ENCODE measurements around the gene WDR1. TPM values are rescaled to one million over a fixed set of nuclear protein-coding genes. Genes with fewer than 3 reads are reported as not detected.

Gene WDR1
- total RNA-seq, 1 experiment from 2014 or later, result 223 TPM

DNA sequence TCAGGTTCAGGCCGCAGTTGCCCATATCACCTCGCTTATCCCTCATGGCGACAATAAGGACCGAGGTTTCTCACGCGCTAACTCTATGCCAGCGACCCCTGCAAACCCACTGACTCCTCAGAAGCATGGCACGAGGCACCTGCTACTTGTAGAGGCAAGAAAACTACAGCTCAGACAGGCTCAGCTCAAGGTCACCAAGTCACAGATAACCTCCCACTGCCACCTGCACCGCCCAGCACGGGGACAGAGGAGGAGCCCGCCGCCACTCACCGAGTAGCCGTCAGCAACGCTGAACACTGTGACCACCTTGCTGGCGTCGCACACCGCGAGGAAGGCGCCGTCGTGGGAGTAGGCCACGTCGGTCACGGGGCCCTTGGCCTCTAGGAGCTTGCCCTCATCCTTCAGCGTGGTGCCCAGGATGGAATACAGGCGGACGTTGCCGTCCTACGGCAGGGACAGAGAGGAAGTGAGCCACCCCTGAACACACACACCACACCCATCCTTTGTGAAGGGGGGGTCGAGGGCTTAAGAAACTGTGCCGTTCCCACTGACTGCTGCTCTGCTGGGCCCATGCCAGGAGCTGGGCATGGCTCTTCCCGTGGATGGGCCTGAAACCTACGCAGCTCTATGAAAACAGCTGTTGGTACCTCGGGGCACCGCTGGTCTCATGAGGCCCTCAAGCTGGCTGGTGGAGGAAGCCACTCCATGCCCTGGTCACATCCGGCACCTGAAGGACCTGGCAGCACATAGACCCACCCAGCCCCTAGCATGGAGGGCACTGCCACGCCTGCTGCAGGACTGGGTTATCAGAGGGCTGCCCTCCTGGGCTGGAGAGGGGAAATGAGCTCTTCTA is 38.9 kb downstream of the WDR1 start:
- no peaks in the 10 kb centered on the region for H4K20me1 ChIP-seq (ENCODE audit: insufficient read depth)
- no peak for DNase-seq (ENCODE audit: low read depth, low spot score)
- intact Hi-C loops (cut with micrococcal nuclease), result no loop called here

DNA sequence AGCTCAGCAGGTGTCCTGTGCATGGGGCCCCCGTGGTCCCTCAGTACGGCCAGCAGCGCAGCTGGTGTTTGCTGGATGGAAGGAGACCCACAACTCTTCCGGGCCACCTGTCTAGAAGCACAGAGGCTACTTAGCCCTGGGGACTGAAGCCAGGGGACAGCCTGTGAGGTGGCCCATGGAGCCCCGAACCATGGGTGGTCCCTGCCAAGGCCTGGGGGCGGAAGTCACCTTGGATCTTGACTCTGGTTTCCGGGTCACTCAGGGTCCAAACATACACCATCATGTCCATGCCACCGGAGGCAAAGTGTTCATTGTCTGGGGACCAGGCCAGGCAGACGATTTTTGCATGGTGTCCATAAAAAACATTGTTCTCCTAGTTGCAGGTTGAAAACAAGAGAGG is 39.5 kb downstream of the WDR1 start:
- Histone ChIP-seq H2AFZ (ENCODE audit: low read depth, low read length, poor library complexity, severe bottlenecking) (no peak overlapping the region), H3K9me3 (ENCODE audit: control insufficient read depth in 1 of 2, insufficient read depth in 1 of 2, low read depth in 1 of 2, low read length in 2 of 2) (no peaks in the 10 kb centered on the region), H3K9me2 (ENCODE audit: insufficient read depth) (no peaks in the 10 kb centered on the region), H3K79me2 (ENCODE audit: insufficient read depth, low read length) (no peaks in the 10 kb centered on the region), H4K20me1 (ENCODE audit: insufficient read depth) (no peaks in the 10 kb centered on the region), H3K27me3 (ENCODE audit: insufficient read depth, low read length) (no peaks in the 10 kb centered on the region), H3K27ac (ENCODE audit: low read depth, low read length) (no peak overlapping the region), H3K4me2 (ENCODE audit: low read length) (no peak overlapping the region), H3K36me3 (ENCODE audit: control insufficient read depth in 1 of 2, insufficient read depth in 2 of 2, low read length in 2 of 2) (peaks cover 51 to 63% of the 10 kb centered on the region in 2 experiments; a peak in 3 of 4 replicates), H3K9ac (ENCODE audit: low read length) (no peak overlapping the region), H3K4me3 (replicated peaks in 1 of 2; ENCODE audit: low read depth in 1 of 2, low read length in 2 of 2) (no peak overlapping the region), H3K4me1 (ENCODE audit: control insufficient read depth in 1 of 2, insufficient read depth in 2 of 2, low read length in 2 of 2) (no peaks in the 10 kb centered on the region)
- ChIA-PET CTCF (no interaction called here), POLR2A (no interaction called here), RAD21 (ENCODE audit: low non-redundant PET in 1 of 2, low total read pairs in 2 of 2, uncharacterized antibody in 2 of 2, unreplicated experiment in 2 of 2) (no interaction called here)
- no peak for ATAC-seq
- intact Hi-C loops (cut with micrococcal nuclease), result no loop called here
- BruUV-seq (replicated peaks), result no TSS peak
- no peak for DNase-seq (ENCODE audit: low read depth, low spot score)
- TF ChIP-seq MAX (IDR thresholded peaks at IDR 0.05), result no peak
- no peak for TF ChIP-seq YY1 (IDR thresholded peaks at IDR 0.05; ENCODE audit: extremely low read depth, insufficient replicate concordance, low read depth, low read length)
- TF ChIP-seq EZH2 (IDR thresholded peaks at IDR 0.05), result no peak
- no peak for TF ChIP-seq ZNF274 (IDR thresholded peaks at IDR 0.05; ENCODE audit: low read depth, low read length)
- no peak for TF ChIP-seq SIN3A (IDR thresholded peaks at IDR 0.05; ENCODE audit: low read depth)
- TF ChIP-seq SP1 (IDR thresholded peaks at IDR 0.05; ENCODE audit: low read depth), result no peak
- TF ChIP-seq SRF (IDR thresholded peaks at IDR 0.05; ENCODE audit: low read depth), result no peak
- no peak for TF ChIP-seq ELF1 (IDR thresholded peaks at IDR 0.05; ENCODE audit: borderline replicate concordance, low read depth)
- TF ChIP-seq EGR1 (IDR thresholded peaks at IDR 0.05; ENCODE audit: low read depth), result no peak
- no peak for TF ChIP-seq POLR2A (IDR thresholded peaks at IDR 0.05; ENCODE audit: borderline replicate concordance, extremely low read depth, insufficient read depth, insufficient read length)
- no peak for TF ChIP-seq FOSL1 (IDR thresholded peaks at IDR 0.05; ENCODE audit: low read depth)
- TF ChIP-seq JUND (IDR thresholded peaks at IDR 0.05), result no peak
- TF ChIP-seq, protein P1, sequence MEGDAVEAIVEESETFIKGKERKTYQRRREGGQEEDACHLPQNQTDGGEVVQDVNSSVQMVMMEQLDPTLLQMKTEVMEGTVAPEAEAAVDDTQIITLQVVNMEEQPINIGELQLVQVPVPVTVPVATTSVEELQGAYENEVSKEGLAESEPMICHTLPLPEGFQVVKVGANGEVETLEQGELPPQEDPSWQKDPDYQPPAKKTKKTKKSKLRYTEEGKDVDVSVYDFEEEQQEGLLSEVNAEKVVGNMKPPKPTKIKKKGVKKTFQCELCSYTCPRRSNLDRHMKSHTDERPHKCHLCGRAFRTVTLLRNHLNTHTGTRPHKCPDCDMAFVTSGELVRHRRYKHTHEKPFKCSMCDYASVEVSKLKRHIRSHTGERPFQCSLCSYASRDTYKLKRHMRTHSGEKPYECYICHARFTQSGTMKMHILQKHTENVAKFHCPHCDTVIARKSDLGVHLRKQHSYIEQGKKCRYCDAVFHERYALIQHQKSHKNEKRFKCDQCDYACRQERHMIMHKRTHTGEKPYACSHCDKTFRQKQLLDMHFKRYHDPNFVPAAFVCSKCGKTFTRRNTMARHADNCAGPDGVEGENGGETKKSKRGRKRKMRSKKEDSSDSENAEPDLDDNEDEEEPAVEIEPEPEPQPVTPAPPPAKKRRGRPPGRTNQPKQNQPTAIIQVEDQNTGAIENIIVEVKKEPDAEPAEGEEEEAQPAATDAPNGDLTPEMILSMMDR (IDR thresholded peaks at IDR 0.05 in 2 of 3, conservative IDR thresholded peaks at IDR 0.05 in 1 of 3; ENCODE audit: borderline replicate concordance in 1 of 3, insufficient read depth in 1 of 3, low read depth in 2 of 3, low read length in 2 of 3), result no peak
- no peak for TF ChIP-seq POLR2AphosphoS5 (IDR thresholded peaks at IDR 0.05; ENCODE audit: low read depth, low read length)
- TF ChIP-seq ZFX (IDR thresholded peaks at IDR 0.05), result no peak

More for the DNA sequence above, 38.9 kb downstream of the WDR1 start:
- no TSS peak for BruUV-seq (replicated peaks)
- no peak overlapping the region for H2AFZ ChIP-seq (ENCODE audit: low read depth, low read length, poor library complexity, severe bottlenecking)
- CTCF ChIA-PET, result no interaction called here
- H3K9me3 ChIP-seq (ENCODE audit: control insufficient read depth in 1 of 2, insufficient read depth in 1 of 2, low read depth in 1 of 2, low read length in 2 of 2), result no peaks in the 10 kb centered on the region
- H3K79me2 ChIP-seq (ENCODE audit: insufficient read depth, low read length), result no peaks in the 10 kb centered on the region
- POLR2A ChIA-PET, result no interaction called here
- no peak overlapping the region for H3K9ac ChIP-seq (ENCODE audit: low read length)
- H3K4me1 ChIP-seq (ENCODE audit: control insufficient read depth in 1 of 2, insufficient read depth in 2 of 2, low read length in 2 of 2), result no peaks in the 10 kb centered on the region
- H3K9me2 ChIP-seq (ENCODE audit: insufficient read depth), result no peaks in the 10 kb centered on the region
- no peak for ATAC-seq
- H3K36me3 ChIP-seq (ENCODE audit: control insufficient read depth in 1 of 2, insufficient read depth in 2 of 2, low read length in 2 of 2), result peaks cover 51 to 68% of the 10 kb centered on the region in 2 experiments; a peak in 3 of 4 replicates
- no peak overlapping the region for H3K4me2 ChIP-seq (ENCODE audit: low read length)
- TF ChIP-seq, protein P1 (IDR thresholded peaks at IDR 0.05 in 2 of 3, conservative IDR thresholded peaks at IDR 0.05 in 1 of 3; ENCODE audit: borderline replicate concordance in 1 of 3, insufficient read depth in 1 of 3, low read depth in 2 of 3, low read length in 2 of 3), result no peak
- no peaks in the 10 kb centered on the region for H3K27me3 ChIP-seq (ENCODE audit: insufficient read depth, low read length)
- no peak overlapping the region for H3K27ac ChIP-seq (ENCODE audit: low read depth, low read length)
- no peak overlapping the region for H3K4me3 ChIP-seq (replicated peaks in 1 of 2; ENCODE audit: low read depth in 1 of 2, low read length in 2 of 2)
- RAD21 ChIA-PET (ENCODE audit: low non-redundant PET in 1 of 2, low total read pairs in 2 of 2, uncharacterized antibody in 2 of 2, unreplicated experiment in 2 of 2), result no interaction called here
